Endothelial cell (in vitro differentiated cells): ENCODE data around the gene SYTL5. TPM values are rescaled to one million over a fixed set of nuclear protein-coding genes. Genes with fewer than 3 reads are reported as not detected.

Experiments used
- DNase-seq: peaks from one replicate; pipeline ENCODE4 v3.0.0; 2021; ENCODE audit warnings: low spot score
- H3K27ac Mint-ChIP-seq: one replicate; pipeline ENCODE4 v1.8.0; 2021; ENCODE audit warnings: mixed read lengths, inconsistent platforms; ENCODE audit not compliant: unreplicated experiment
- H3K27me3 Mint-ChIP-seq: one replicate; pipeline ENCODE4 v1.8.0; 2021; ENCODE audit warnings: mild to moderate bottlenecking, moderate library complexity, mixed read lengths, inconsistent platforms; ENCODE audit not compliant: unreplicated experiment
- H3K36me3 Mint-ChIP-seq: one replicate; pipeline ENCODE4 v1.8.0; 2021; ENCODE audit warnings: mild to moderate bottlenecking, low read depth, mixed read lengths, inconsistent platforms; ENCODE audit not compliant: unreplicated experiment
- H3K4me1 Mint-ChIP-seq: one replicate; pipeline ENCODE4 v1.8.0; 2021; ENCODE audit warnings: mild to moderate bottlenecking, mixed read lengths, inconsistent platforms; ENCODE audit not compliant: unreplicated experiment
- H3K4me3 Mint-ChIP-seq: one replicate; pipeline ENCODE4 v1.8.0; 2021; ENCODE audit warnings: mild to moderate bottlenecking, mixed read lengths, inconsistent platforms; ENCODE audit not compliant: unreplicated experiment
- H3K9me3 Mint-ChIP-seq: one replicate; pipeline ENCODE4 v1.8.0; 2021; ENCODE audit warnings: mixed read lengths, inconsistent platforms; ENCODE audit not compliant: unreplicated experiment
- CTCF ChIP-seq: fragments of 200-600 bp; sonication (generic); IDR thresholded peaks from one replicate; pipeline ENCODE4 v1.5.0; 2021; ENCODE audit warnings: antibody characterized with exemption; ENCODE audit not compliant: unreplicated experiment
- total RNA-seq: library from RNA; stranded (reverse); fragmentation: NEBNext Ultra II Directional; extraction: Animal tissue kit (Norgen Biotek cat#: 25700); gene quantifications from one replicate; pipeline ENCODE4 v1.2.1, GENCODE V29; 2021; ENCODE audit not compliant: unreplicated experiment

The SYTL5 gene
- total RNA-seq, 1 donor from 2014 or later, result not detected

DNA sequence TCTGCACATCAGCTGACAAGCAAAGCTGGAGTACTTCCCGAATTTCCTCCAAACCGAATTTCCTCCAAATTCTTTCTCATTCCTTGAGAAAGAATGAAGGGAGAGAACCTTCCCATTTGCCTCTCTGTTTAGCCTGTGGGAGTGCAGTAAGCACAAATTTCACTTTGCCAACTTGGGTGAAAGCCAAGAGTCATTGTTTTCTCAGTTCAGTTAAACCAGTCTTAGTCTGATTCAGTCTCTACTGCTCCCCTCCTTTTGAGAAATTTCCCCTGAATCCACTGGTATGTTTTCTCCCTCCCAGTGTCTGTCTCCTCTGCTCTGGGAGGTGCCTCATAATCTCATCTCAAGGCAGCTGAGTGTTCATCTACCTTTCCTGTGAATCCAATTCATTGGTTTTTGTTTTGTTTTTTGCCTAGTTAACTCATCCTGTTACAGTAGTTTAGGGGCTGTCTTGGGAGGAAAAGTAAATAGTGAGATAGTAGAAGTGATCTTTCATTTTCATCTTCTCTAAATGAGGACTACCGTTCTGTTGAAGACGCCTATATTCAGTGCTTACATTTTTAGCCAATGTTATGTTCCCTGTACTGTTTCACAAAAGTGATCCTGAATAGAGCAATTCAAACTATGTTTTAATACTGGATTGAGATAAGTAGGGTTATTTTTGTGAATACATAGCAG, 49.0 kb downstream of the SYTL5 start:
- Mint-ChIP-seq H3K4me3 (no peak overlapping the region), H3K27ac (no peak overlapping the region), H3K4me1 (peaks cover 3% of the 10 kb centered on the region), H3K27me3 (no peaks in the 10 kb centered on the region), H3K9me3 (no peaks in the 10 kb centered on the region), H3K36me3 (no peaks in the 10 kb centered on the region)
- no peak for DNase-seq
- no peak for TF ChIP-seq CTCF

- Mint-ChIP-seq H3K9me3 (no peaks in the 10 kb centered on the region), H3K27ac (no peak overlapping the region), H3K27me3 (no peaks in the 10 kb centered on the region), H3K4me3 (no peak overlapping the region), H3K4me1 (peaks cover under 1% of the 10 kb centered on the region), H3K36me3 (no peaks in the 10 kb centered on the region)
- no peak for TF ChIP-seq CTCF
- DNase-seq, result no peak
Observed at GRCh38 chrX:38060331-38060878, 54.1 kb downstream of the SYTL5 start.

GRCh38 chrX:38061335-38061734, 55.0 kb downstream of the SYTL5 start:
- H3K36me3 Mint-ChIP-seq, result no peaks in the 10 kb centered on the region

DNA sequence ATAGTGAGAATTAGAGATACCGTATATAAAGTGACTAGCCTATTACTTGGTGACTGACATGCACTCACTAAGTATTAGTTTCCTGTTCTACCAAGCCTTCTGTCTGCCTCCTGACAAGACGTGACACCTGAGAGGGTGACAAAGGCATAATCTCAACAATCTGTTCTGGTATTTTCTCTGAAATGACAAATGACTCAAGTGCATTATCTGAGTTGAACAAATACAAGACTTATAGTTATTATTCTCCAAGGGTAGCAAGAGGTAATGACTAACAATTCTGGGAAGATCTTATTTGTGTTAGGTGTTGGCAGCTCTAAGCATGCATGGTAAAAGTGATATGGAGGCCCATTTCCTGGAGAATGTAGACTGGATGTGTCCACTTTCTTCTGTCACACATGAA, 60.6 kb downstream of the SYTL5 start:
- Mint-ChIP-seq H3K4me1 (peaks cover 2% of the 10 kb centered on the region), H3K27me3 (no peaks in the 10 kb centered on the region), H3K9me3 (no peaks in the 10 kb centered on the region), H3K27ac (no peak overlapping the region), H3K4me3 (no peak overlapping the region), H3K36me3 (no peaks in the 10 kb centered on the region)
- no peak for TF ChIP-seq CTCF
- DNase-seq, result no peak

More at GRCh38 chrX:38061335-38061734, 55.0 kb downstream of the SYTL5 start:
- no peak for DNase-seq
- H3K27me3 Mint-ChIP-seq, result no peaks in the 10 kb centered on the region
- no peak overlapping the region for H3K4me3 Mint-ChIP-seq
- H3K9me3 Mint-ChIP-seq, result no peaks in the 10 kb centered on the region
- H3K27ac Mint-ChIP-seq, result no peak overlapping the region
- no peaks in the 10 kb centered on the region for H3K4me1 Mint-ChIP-seq
- no peak for TF ChIP-seq CTCF

DNA sequence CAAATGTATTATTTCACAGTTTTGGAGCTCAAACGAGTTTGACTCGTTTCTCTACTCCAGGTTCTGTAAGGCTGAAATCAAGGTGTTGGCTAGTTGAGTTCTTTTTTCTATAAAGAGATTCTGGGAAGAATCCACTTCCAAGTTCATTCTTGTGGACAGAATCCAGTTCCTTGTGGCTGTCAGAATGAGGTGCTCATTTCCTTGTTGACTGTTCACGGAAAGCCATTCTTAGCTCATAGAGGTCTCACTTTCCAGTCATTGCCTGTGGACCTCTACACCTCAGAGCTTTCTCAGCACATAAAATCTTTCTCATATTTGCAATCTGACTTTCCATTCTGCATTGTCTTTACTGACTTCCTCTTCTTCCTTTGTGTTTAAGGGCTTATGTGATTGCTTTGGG, 62.9 kb downstream of the SYTL5 start:
- H3K9me3 Mint-ChIP-seq, result no peaks in the 10 kb centered on the region
- no peak overlapping the region for H3K4me3 Mint-ChIP-seq
- DNase-seq, result no peak
- peaks cover 2% of the 10 kb centered on the region for H3K4me1 Mint-ChIP-seq
- no peak overlapping the region for H3K27ac Mint-ChIP-seq
- H3K27me3 Mint-ChIP-seq, result no peaks in the 10 kb centered on the region
- H3K36me3 Mint-ChIP-seq, result no peaks in the 10 kb centered on the region
- no peak for TF ChIP-seq CTCF
